Hepatocyte (in vitro differentiated cells): ENCODE results near the gene CCDC82. TPM values are rescaled to one million over a fixed set of nuclear protein-coding genes. Genes with fewer than 3 reads are reported as not detected.

Experiments
- DNase-seq: peaks from one replicate; pipeline ENCODE4 v3.0.0-alpha.2; 2016; ENCODE audit warnings: low spot score
- H2AFZ ChIP-seq: fragments of 200-600 bp; sonication (generic); 2 replicates; pipeline ENCODE4 v1.6.0; 2016; ENCODE audit warnings: antibody characterized with exemption, mild to moderate bottlenecking
- H3K27ac ChIP-seq: fragments of 200-600 bp; sonication (generic); 2 replicates; pipeline ENCODE4 v1.5.1; 2016; ENCODE audit warnings: mild to moderate bottlenecking
- H3K27me3 ChIP-seq: fragments of 200-600 bp; sonication (generic); 2 replicates; pipeline ENCODE4 v1.6.1; 2016
- H3K36me3 ChIP-seq: fragments of 200-600 bp; sonication (generic); replicated peaks from 2 replicates; pipeline ENCODE4 v1.5.1; 2016; ENCODE audit warnings: low read depth; ENCODE audit not compliant: insufficient read depth
- H3K4me1 ChIP-seq: fragments of 200-600 bp; sonication (generic); 2 replicates; pipeline ENCODE4 v1.5.1; 2016; ENCODE audit warnings: mild to moderate bottlenecking, moderate library complexity; ENCODE audit not compliant: insufficient read depth
- H3K4me2 ChIP-seq: fragments of 200-600 bp; sonication (generic); 2 replicates; pipeline ENCODE4 v1.6.0; 2016
- H3K4me3 ChIP-seq: fragments of 200-600 bp; sonication (generic); 2 replicates; pipeline ENCODE4 v1.5.1; 2016; ENCODE audit warnings: mild to moderate bottlenecking
- H3K79me2 ChIP-seq: fragments of 200-600 bp; sonication (generic); 2 replicates; pipeline ENCODE4 v1.6.0; 2017; ENCODE audit warnings: mild to moderate bottlenecking
- H3K9me2 ChIP-seq: fragments of 200-600 bp; sonication (generic); replicated peaks from 2 replicates; pipeline ENCODE4 v1.6.0; 2017; ENCODE audit warnings: mild to moderate bottlenecking; ENCODE audit not compliant: insufficient read depth
- H3K9me3 ChIP-seq: fragments of 200-600 bp; sonication (generic); 2 replicates; pipeline ENCODE4 v1.5.1; 2016; ENCODE audit warnings: low read depth, mild to moderate bottlenecking
- H4K20me1 ChIP-seq: fragments of 200-600 bp; sonication (generic); 2 replicates; pipeline ENCODE4 v1.6.0; 2016; ENCODE audit warnings: mild to moderate bottlenecking; ENCODE audit not compliant: insufficient read depth, poor library complexity, severe bottlenecking
- CTCF ChIP-seq: fragments of 200-600 bp; sonication (generic); IDR thresholded peaks from 2 replicates; pipeline ENCODE4 v1.5.1; 2016; ENCODE audit warnings: antibody characterized with exemption, mild to moderate bottlenecking; ENCODE audit not compliant: poor library complexity
- EZH2 ChIP-seq: fragments of 200-600 bp; sonication (generic); IDR thresholded peaks from 2 replicates; pipeline ENCODE4 v1.6.1; 2016; ENCODE audit warnings: antibody characterized with exemption, mild to moderate bottlenecking, borderline replicate concordance
- EZH2phosphoT487 ChIP-seq: fragments of 200-600 bp; sonication (generic); IDR thresholded peaks from one replicate; pipeline ENCODE4 v1.6.1; 2018; ENCODE audit warnings: antibody characterized with exemption, mild to moderate bottlenecking, low read depth, moderate library complexity; ENCODE audit not compliant: unreplicated experiment, severe bottlenecking
- WGBS: methylation state at CpG from one replicate; pipeline ENCODE4 v1.1.6; 2016; ENCODE audit warnings: low lambda C conversion rate; ENCODE audit errors: missing lambda C conversion rate; 5-methylcytosine and 5-hydroxymethylcytosine counted together
- polyA plus RNA-seq: library from polyadenylated mRNA; unstranded; fragments of >200 nt; fragmentation: Nextera tagmentation; extraction: Ambion mirVana; gene quantifications from 2 replicates; pipeline ENCODE4 v1.2.1, GENCODE V29; 2016
- total RNA-seq: library from RNA; depleted of rRNA; stranded (reverse); fragments of >200 nt; gene quantifications from 2 replicates; pipeline ENCODE4 v1.2.3, GENCODE V29; 2014

The CCDC82 gene
- total and polyA plus RNA-seq, 2 experiments from 2014 or later: 12.7 to 16.3 TPM

GRCh38 chr11:96367342-96367741 lies 22.4 kb downstream of the CCDC82 start:
- no peak for DNase-seq
- no peak overlapping the region for H2AFZ ChIP-seq
- no peak overlapping the region for H3K4me2 ChIP-seq
- WGBS: 95% methylated on average over 2 of the region's 2 CpGs
- no peaks in the 10 kb centered on the region for H3K4me1 ChIP-seq
- H3K27me3 ChIP-seq: no peaks in the 10 kb centered on the region
- no peak overlapping the region for H3K27ac ChIP-seq
- no peaks in the 10 kb centered on the region for H3K79me2 ChIP-seq
- H3K4me3 ChIP-seq: no peak overlapping the region
- TF ChIP-seq EZH2 (no peak), EZH2phosphoT487 (no peak)
- no peaks in the 10 kb centered on the region for H3K36me3 ChIP-seq
- no peaks in the 10 kb centered on the region for H3K9me2 ChIP-seq
- no peaks in the 10 kb centered on the region for H4K20me1 ChIP-seq
- H3K9me3 ChIP-seq: no peaks in the 10 kb centered on the region

- H3K4me3 ChIP-seq: no peak overlapping the region
- H3K27ac ChIP-seq: no peak overlapping the region
- no peaks in the 10 kb centered on the region for H3K27me3 ChIP-seq
- TF ChIP-seq EZH2: no peak
- DNase-seq: no peak
- no peaks in the 10 kb centered on the region for H3K9me3 ChIP-seq
- no peaks in the 10 kb centered on the region for H3K79me2 ChIP-seq
- no peak overlapping the region for H3K4me2 ChIP-seq
- 81% methylated on average over 1 of the region's 1 CpG for WGBS
- no peak overlapping the region for H2AFZ ChIP-seq
- H3K9me2 ChIP-seq: no peaks in the 10 kb centered on the region
- H3K36me3 ChIP-seq: no peaks in the 10 kb centered on the region
- no peaks in the 10 kb centered on the region for H3K4me1 ChIP-seq
- no peaks in the 10 kb centered on the region for H4K20me1 ChIP-seq
Measured at GRCh38 chr11:96366024-96366423, 23.7 kb downstream of the CCDC82 start.

GRCh38 chr11:96365493-96365892 lies 24.2 kb downstream of the CCDC82 start:
- H3K79me2 ChIP-seq: no peaks in the 10 kb centered on the region
- no peaks in the 10 kb centered on the region for H4K20me1 ChIP-seq
- H3K4me1 ChIP-seq: no peaks in the 10 kb centered on the region
- H3K9me2 ChIP-seq: no peaks in the 10 kb centered on the region
- no peak overlapping the region for H2AFZ ChIP-seq
- no peak overlapping the region for H3K4me3 ChIP-seq
- no peak overlapping the region for H3K4me2 ChIP-seq
- no peaks in the 10 kb centered on the region for H3K9me3 ChIP-seq
- 70% methylated on average over 1 of the region's 1 CpG for WGBS
- H3K36me3 ChIP-seq: no peaks in the 10 kb centered on the region
- no peaks in the 10 kb centered on the region for H3K27me3 ChIP-seq
- DNase-seq: no peak
- TF ChIP-seq EZH2 (no peak), CTCF (no peak)
- no peak overlapping the region for H3K27ac ChIP-seq

- no peak for TF ChIP-seq EZH2phosphoT487
- no peak for TF ChIP-seq EZH2
- no peak for TF ChIP-seq CTCF
- no peak overlapping the region for H2AFZ ChIP-seq
- no peaks in the 10 kb centered on the region for H3K36me3 ChIP-seq
- H3K4me2 ChIP-seq: no peak overlapping the region
- no peak for DNase-seq
- H3K4me3 ChIP-seq: no peak overlapping the region
- H3K9me3 ChIP-seq: no peaks in the 10 kb centered on the region
- H3K27ac ChIP-seq: no peak overlapping the region
- H3K4me1 ChIP-seq: no peaks in the 10 kb centered on the region
- no peaks in the 10 kb centered on the region for H4K20me1 ChIP-seq
- H3K79me2 ChIP-seq: no peaks in the 10 kb centered on the region
- 75% methylated on average over 2 of the region's 2 CpGs for WGBS
- no peaks in the 10 kb centered on the region for H3K9me2 ChIP-seq
- H3K27me3 ChIP-seq: no peaks in the 10 kb centered on the region
Measured at GRCh38 chr11:96361778-96362177, 27.9 kb downstream of the CCDC82 start.
